Islet of Langerhans (tissue), 1 donor: Measurements from ENCODE around the gene TOE1.
"Not testable (repeated sequence)": the region's sequence is repeated elsewhere in the genome, so short reads cannot be mapped to it uniquely, and the experiment has no call there.

Source experiments
- FAIRE-seq: peaks from one replicate; lab custom pipeline; 2011; peaks lifted over from hg19 to GRCh38; lab: Jason Lieb, UNC

The TOE1 gene

GRCh38 chr1:45339789-45340558 is at the start of gene TOE1, which contains the start of gene MUTYH:
TSS of gene TOE1 (plus strand) at chr1:45340170. CDS start at chr1:45340253, 83 bp downstream.
TSS of gene MUTYH (minus strand) at chr1:45340440. CDS start at chr1:45334505, 5,935 bp downstream.
- FAIRE-seq, result peak; percentile 72

- FAIRE-seq, result not testable (repeated sequence)
Measured at GRCh38 chr1:45291002-45291401, 49.0 kb upstream of the TOE1 start.

- no peak for FAIRE-seq
Measured at GRCh38 chr1:45291716-45292115, 48.3 kb upstream of the TOE1 start.

DNA sequence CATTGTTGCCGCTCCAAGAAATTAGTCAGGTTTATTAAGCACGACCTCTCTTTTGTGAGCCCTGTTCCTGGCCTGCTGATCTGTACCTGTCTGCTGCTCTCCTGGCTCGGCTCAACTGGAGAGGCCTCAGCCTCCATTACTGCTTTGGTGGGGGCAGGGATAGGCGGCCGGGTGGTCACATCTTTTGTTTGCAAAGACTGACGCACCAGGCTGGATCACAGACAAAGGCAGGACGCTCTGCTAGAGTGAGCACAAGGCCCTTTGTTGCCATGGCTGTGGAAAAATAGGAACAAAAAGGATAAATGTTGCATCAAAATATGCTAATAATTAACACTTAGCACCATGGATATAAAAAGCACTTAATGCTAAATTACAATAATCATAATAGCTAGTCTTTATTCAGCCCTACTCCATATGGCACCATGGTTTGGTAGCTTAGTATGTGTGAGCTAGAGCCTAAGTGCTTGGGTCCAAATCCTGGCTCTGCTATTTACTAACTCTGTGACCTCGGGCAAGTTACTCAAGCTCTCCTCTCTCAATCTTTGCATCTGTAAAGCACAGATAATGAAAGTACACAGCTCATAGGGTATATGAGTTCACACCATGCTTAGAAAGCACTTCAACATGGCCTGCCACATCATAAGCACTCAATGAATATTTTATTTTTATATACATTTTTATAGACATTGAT is 42.2 kb upstream of the TOE1 start:
- no peak for FAIRE-seq

DNA sequence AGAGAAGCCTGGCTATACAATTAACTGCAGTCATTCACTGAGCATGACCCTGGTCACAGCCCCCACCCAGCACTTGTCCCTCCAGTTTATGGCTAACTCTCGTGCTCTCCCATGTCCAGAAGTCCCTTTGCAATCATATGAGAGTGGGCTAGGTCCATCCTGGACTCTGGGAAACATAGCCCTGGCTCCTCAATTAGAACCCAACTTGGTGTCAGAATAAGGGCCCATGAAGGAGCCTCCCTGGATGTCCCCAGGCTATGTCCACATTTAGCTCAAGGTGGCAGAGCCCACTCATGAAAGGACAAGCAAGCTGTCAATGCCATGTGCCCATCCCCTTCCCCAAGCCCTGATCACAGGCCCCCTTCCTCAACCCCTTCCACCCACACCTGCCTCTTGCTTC is 40.7 kb upstream of the TOE1 start:
- no peak for FAIRE-seq

GRCh38 chr1:45299981-45300668 is 39.8 kb upstream of the TOE1 start:
- FAIRE-seq, result peak; percentile 95

GRCh38 chr1:45300669-45300997 is 39.3 kb upstream of the TOE1 start:
- no peak for FAIRE-seq

DNA sequence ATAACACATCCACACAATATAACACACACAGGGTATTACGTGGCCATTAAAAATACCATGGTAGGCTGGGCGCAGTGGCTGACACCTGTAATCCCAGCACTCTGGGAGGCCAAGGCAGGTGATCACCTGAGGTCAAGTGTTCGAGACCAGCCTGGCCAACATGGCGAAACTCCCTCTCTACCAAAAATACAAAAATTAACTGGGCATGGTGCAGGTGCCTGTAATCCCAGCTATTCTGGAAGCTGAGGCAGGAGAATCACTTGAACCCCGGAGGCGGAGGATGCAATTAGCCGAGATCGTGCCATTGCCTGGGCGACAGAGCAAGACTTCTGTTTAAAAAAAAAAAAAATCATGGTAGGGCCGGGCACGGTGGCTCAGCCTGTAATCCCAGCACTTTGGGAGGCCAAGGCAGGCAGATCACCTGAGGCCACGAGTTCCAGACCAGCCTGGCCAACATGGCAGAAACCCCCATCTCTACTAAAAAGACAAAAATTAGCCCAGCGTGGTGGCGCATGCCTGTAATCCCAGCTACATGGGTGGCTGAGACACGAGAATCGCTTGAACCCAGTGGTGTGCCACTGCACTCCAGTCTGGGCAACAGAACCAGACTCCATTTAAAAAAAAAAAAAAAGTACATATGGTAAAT is 37.3 kb upstream of the TOE1 start:
- FAIRE-seq, result no peak

DNA sequence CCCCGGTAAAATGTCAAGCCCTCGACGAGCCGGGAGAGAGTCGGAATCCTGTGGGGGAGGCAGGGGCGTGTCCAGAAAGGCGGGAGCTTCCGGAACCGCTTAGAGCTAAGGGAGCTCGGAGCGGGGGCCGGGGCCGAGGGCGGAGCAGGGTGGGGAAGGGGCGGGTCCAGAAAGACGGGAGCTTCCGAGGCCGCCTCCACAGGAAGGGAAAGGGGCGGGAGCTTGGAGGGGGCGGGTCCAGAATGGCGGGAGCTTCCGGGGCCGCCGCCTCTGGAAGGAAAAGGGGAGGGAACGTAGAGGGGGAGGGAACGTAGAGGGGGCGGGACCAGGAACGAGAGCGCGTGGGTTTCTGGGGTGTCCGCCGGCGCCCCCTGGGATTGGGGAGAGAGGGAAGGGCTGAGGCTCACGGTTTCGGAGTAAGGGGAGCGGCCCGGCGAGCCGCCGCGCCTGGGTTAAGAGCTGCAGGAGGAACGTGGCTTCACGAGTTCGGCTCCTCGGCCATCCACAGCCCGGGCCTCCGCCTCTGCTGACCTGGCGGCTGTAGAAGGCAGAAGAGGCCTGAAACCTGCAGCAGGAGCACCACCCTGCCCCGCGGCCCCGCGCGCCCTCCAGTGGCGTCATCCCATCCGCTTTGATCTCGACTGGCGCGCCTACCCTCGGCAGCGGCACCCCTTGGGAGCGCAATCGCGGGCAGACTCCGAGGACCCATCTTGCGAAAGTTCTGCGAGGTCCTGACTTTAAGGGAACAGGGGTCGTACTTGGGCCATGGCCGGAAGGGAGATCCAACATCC is 36.3 kb upstream of the TOE1 start:
- FAIRE-seq, result no peak

DNA sequence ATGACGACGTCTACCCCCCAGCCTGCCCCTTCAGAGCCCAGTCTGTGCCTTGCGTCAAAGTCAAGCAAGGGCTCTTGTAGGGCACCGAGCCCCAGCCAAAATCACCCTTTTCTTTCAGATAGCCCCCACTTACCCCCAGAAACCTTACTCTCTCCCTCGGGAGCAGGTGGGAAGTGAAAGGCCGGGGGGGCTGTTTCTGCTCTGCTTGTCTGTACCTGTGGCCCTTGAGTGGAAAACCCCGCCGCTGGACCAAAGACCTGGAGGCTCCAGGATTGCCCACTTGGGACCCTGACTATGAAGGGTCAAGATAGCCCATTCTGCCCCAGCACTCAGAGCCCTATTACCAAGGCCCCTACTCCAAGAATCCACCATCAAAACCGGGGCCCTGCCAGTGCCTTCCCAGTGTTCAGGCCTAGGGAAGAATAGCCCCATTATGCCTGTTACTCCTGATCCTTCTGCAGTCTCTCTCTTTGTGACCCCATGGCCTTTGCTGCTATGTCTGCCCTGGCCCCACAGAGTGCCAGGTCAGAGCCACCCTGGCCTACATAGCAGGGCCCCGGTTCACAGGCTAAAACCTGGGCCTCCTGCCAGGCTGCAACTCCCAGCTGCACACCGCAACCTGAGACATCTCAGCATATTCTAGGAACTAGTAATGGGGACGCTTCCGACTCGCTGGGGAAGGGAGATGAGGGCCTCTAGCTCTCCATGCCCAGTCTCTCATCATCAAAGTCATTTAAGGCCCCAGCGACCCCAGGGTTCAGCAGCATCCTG is 35.5 kb upstream of the TOE1 start:
- FAIRE-seq, result no peak

GRCh38 chr1:45305231-45305630 is 34.7 kb upstream of the TOE1 start:
- FAIRE-seq, result no peak

DNA sequence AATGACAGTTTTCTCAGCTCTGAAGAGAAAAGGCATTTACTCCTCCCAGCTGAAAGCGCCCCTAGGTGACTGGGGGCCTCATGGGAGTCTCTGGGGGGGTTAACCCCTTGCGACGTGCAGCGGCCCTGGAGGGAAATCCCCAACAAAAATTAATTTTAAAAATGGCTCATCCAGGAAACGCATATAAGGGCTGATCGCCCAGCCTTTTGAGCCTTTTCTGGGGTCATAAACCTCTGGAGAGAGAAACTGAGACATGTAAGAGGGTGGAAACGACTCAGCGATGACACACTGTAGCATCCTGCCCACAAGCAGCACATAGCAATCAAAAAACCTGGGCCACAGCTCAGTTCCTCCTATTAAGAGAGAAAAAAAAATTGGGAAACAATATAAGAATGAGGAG is 33.7 kb upstream of the TOE1 start:
- FAIRE-seq, result no peak

DNA sequence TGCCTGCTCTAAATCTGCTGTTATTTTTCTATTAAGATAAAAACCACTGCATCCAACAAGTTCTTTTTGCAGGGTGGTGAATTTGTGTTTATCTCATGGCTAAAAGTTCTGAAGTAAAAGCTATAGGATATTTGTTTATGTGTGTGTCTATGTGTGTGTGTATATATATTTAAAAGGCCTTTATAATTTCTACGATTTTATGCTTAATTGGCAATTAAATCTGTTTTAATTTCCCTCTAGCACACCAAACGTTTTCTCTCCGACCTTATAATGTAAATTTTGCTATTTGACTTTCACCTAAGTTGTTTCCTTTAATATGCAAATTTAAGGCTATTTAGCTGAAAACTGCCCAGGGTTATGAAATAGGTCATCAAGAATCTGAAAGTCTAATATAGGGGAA is 33.1 kb upstream of the TOE1 start:
- FAIRE-seq, result no peak

GRCh38 chr1:45314266-45314665 is 25.7 kb upstream of the TOE1 start:
- FAIRE-seq, result peak; percentile 49

- no peak for FAIRE-seq
Measured at GRCh38 chr1:45317166-45317565, 22.8 kb upstream of the TOE1 start.

DNA sequence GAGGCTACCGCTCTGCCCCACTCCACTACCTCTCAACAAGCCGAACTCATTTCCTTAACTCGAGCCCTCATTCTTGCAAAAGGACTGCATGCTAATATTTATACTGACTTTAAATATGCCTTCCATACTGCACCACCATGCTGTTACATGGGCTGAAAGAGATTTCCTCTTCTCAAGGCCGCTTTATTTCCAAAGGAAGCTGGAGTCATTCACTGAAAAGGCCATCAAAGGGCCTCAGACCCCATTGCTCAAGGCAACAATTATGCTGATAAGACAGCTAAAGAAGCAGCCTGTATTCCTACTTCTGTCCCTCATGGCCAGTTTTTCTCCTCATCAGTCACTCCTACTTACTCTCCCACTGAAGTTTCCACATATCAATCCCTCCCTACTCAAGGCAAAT is 20.2 kb upstream of the TOE1 start:
- no peak for FAIRE-seq

GRCh38 chr1:45321444-45321843 is 18.5 kb upstream of the TOE1 start:
- FAIRE-seq, result no peak

DNA sequence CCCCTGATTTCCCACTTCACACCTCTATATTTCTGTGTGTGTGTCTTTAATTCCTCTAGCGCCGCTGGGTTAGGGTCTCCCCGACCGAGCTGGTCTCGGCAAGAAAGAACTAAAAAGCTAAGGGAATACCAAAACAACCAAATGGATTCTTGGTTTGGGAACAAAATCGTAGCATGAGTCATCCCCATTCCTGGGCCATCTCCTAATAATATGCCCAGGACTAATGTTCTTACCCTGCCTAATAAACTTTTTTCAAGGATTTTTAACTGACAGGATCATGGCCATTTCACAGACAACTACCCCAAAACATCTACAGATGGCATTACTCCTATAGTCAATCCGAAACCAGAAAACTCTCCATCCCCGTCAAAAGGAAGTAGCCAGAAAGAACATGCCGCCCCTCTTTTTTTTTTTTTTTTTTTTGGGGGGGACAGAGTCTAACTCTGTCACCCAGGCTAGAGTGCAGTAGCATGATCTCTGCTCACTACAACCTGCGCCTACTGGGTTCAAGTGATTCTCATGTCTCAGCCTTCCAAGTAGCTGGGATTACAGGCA is 17.4 kb upstream of the TOE1 start:
- FAIRE-seq, result no peak

- no peak for FAIRE-seq
Measured at GRCh38 chr1:45325851-45326506, 14.0 kb upstream of the TOE1 start.
